Aorta (tissue), 5 donors: Measurements from ENCODE around the gene SNX20. TPM values are rescaled to one million over a fixed set of nuclear protein-coding genes. Genes with fewer than 3 reads are reported as not detected.

ENCODE experiments used
- ATAC-seq: fragments of 200-7000 bp; cut with Tn5 transposase; one replicate; pipeline ENCODE4 v1.9.1; 2022; ENCODE audit warnings: moderate library complexity; ENCODE audit not compliant: low FRiP score
- DNase-seq, 2 donors: peaks; one replicate each; pipeline ENCODE4 v3.0.0-alpha.2; 2020
- H3K27ac ChIP-seq, 2 donors: one replicate each; pipeline ENCODE4 v1.5.1; 2013; ENCODE audit warnings: low read length in 2 of 2, mild to moderate bottlenecking in 2 of 2, moderate library complexity in 2 of 2, control low read depth in 1 of 2, inconsistent platforms in 1 of 2, low read depth in 1 of 2
- H3K27me3 ChIP-seq, 2 donors: one replicate each; pipeline ENCODE4 v1.6.1; 2013; ENCODE audit warnings: control low read depth in 1 of 2, low read length in 1 of 2, mild to moderate bottlenecking in 1 of 2, moderate library complexity in 1 of 2; ENCODE audit not compliant: insufficient read depth in 2 of 2, control insufficient read depth in 1 of 2
- H3K36me3 ChIP-seq, 2 donors: one replicate each; pipeline ENCODE4 v1.6.1; 2013; ENCODE audit warnings: control low read depth in 1 of 2, low read length in 1 of 2, mild to moderate bottlenecking in 1 of 2; ENCODE audit not compliant: insufficient read depth in 2 of 2, control insufficient read depth in 1 of 2
- H3K4me1 ChIP-seq, 2 donors: one replicate each; pipeline ENCODE4 v1.6.1; 2013; ENCODE audit warnings: low read length in 2 of 2, control low read depth in 1 of 2, mild to moderate bottlenecking in 1 of 2, moderate library complexity in 1 of 2; ENCODE audit not compliant: insufficient read depth in 2 of 2, control insufficient read depth in 1 of 2
- H3K4me3 ChIP-seq, 2 donors: one replicate each; pipeline ENCODE4 v1.5.1; 2013; ENCODE audit warnings: low read length in 2 of 2, control low read depth in 1 of 2, mild to moderate bottlenecking in 1 of 2
- H3K9me3 ChIP-seq: one replicate; pipeline ENCODE4 v1.6.1; 2013; ENCODE audit warnings: mild to moderate bottlenecking, low read length; ENCODE audit not compliant: control insufficient read depth
- WGBS, 2 donors: extraction: QIAGEN DNeasy Blood & Tissue Kit; methylation state at CpG; one replicate each; pipeline ENCODE4 v1.1.7; 2013; 5-methylcytosine and 5-hydroxymethylcytosine counted together
- intact Hi-C, 2 donors: fragments of 100-400 bp; cut with DNase I; formaldehyde crosslinking; loops; one replicate each; pipeline versions ENCODE4 v1.14.2 to v1.15.0; 2022
- polyA plus RNA-seq, 2 donors: library from polyadenylated mRNA; stranded (reverse); fragments of 200-250 nt; gene quantifications; one replicate each; pipeline ENCODE4 v1.2.3, GENCODE V29; 2013
- total RNA-seq, 2 donors: library from RNA; stranded (reverse); fragmentation: NEBNext Ultra II Directional; extraction: Animal tissue kit (Norgen Biotek cat#: 25700); gene quantifications; one replicate each; pipeline ENCODE4 v1.2.1, GENCODE V29; 2021
- donor health status: healthy with polysubstance abuse.
- donor health status: Bipolar disorder and iron deficiency.
- donor health status: DM: no; HTN: no; CAD: no.
- donor health status: DM: no; HTN: no; CAD: no.
- donor health status: DM: yes; HTN: yes; CAD: no.

SNX20 gene
- total and polyA plus RNA-seq, 4 donors, result 0.41 to 5.0 (median 2.2) TPM

GRCh38 chr16:50636753-50637374 lies 44.2 kb downstream of the SNX20 start:
- no peaks in the 10 kb centered on the region for H3K27me3 ChIP-seq
- DNase-seq (no peak), ATAC-seq (no peak)
- H3K36me3 ChIP-seq, result peaks cover 0 to 3% of the 10 kb centered on the region in 2 donors
- H3K4me3 ChIP-seq, result no peak overlapping the region
- intact Hi-C loops, result no loop called here
- H3K27ac ChIP-seq, result no peak overlapping the region
- no peaks in the 10 kb centered on the region for H3K9me3 ChIP-seq
- 93 to 95% methylated on average over 10 of the region's 10 CpGs for WGBS, 2 donors
- H3K4me1 ChIP-seq, result no peaks in the 10 kb centered on the region

- Histone ChIP-seq H3K9me3 (no peaks in the 10 kb centered on the region), H3K27ac (no peak overlapping the region), H3K4me3 (no peak overlapping the region), H3K27me3 (no peaks in the 10 kb centered on the region), H3K4me1 (no peaks in the 10 kb centered on the region), H3K36me3 (peaks cover 0 to 3% of the 10 kb centered on the region in 2 donors)
- 50 to 62% methylated on average over 17 of the region's 17 CpGs for WGBS, 2 donors
- no peak for ATAC-seq
- intact Hi-C loops, result no loop called here
- no peak for DNase-seq
Observed at GRCh38 chr16:50635505-50636392, 45.4 kb downstream of the SNX20 start.

GRCh38 chr16:50634947-50635346 lies 46.2 kb downstream of the SNX20 start:
- no peaks in the 10 kb centered on the region for H3K4me1 ChIP-seq
- DNase-seq (no peak), ATAC-seq (no peak)
- WGBS, 2 donors, result 94 to 95% methylated on average over 1 of the region's 1 CpG
- no peak overlapping the region for H3K27ac ChIP-seq
- intact Hi-C loops, result no loop called here
- H3K9me3 ChIP-seq, result no peaks in the 10 kb centered on the region
- no peak overlapping the region for H3K4me3 ChIP-seq
- peaks cover 0 to 3% of the 10 kb centered on the region in 2 donors for H3K36me3 ChIP-seq
- no peaks in the 10 kb centered on the region for H3K27me3 ChIP-seq

- Histone ChIP-seq H3K27me3 (no peaks in the 10 kb centered on the region), H3K9me3 (no peaks in the 10 kb centered on the region), H3K36me3 (peaks cover 0 to 3% of the 10 kb centered on the region in 2 donors), H3K4me3 (no peak overlapping the region), H3K27ac (no peak overlapping the region), H3K4me1 (no peaks in the 10 kb centered on the region)
- ATAC-seq (no peak), DNase-seq (no peak)
- intact Hi-C loops, result no loop called here
- WGBS, 2 donors, result 90 to 93% methylated on average over 7 of the region's 7 CpGs
Observed at GRCh38 chr16:50634090-50634489, 47.0 kb downstream of the SNX20 start.

- no peaks in the 10 kb centered on the region for H3K9me3 ChIP-seq
- no peak overlapping the region for H3K27ac ChIP-seq
- H3K27me3 ChIP-seq, result no peaks in the 10 kb centered on the region
- no peaks in the 10 kb centered on the region for H3K4me1 ChIP-seq
- ATAC-seq, result no peak
- intact Hi-C loops, result no loop called here
- peak in 1 of 2 donors; percentile 70 for DNase-seq
- 89% methylated on average over 28 to 30 of the region's 30 CpGs for WGBS, 2 donors
- peaks cover 0 to 3% of the 10 kb centered on the region in 2 donors for H3K36me3 ChIP-seq
- H3K4me3 ChIP-seq, result no peak overlapping the region
Observed at GRCh38 chr16:50632927-50633800, 47.9 kb downstream of the SNX20 start.

GRCh38 chr16:50631985-50632576 lies 49.0 kb downstream of the SNX20 start:
- 93% methylated on average over 22 of the region's 22 CpGs for WGBS, 2 donors
- ATAC-seq, result no peak
- no peaks in the 10 kb centered on the region for H3K27me3 ChIP-seq
- H3K4me1 ChIP-seq, result no peaks in the 10 kb centered on the region
- no peak overlapping the region for H3K4me3 ChIP-seq
- DNase-seq, result peak in 1 of 2 donors; percentile 70
- no peak overlapping the region for H3K27ac ChIP-seq
- H3K36me3 ChIP-seq, result peaks cover 0 to 3% of the 10 kb centered on the region in 2 donors
- H3K9me3 ChIP-seq, result no peaks in the 10 kb centered on the region
- intact Hi-C loops, result no loop called here

GRCh38 chr16:50631249-50631984 lies 49.7 kb downstream of the SNX20 start:
- DNase-seq (no peak), ATAC-seq (no peak)
- Histone ChIP-seq H3K27ac (no peak overlapping the region), H3K27me3 (no peaks in the 10 kb centered on the region), H3K9me3 (no peaks in the 10 kb centered on the region), H3K4me3 (no peak overlapping the region), H3K4me1 (no peaks in the 10 kb centered on the region), H3K36me3 (peaks cover 0 to 3% of the 10 kb centered on the region in 2 donors)
- intact Hi-C loops, result no loop called here
- WGBS, 2 donors, result 81 to 82% methylated on average over 8 of the region's 8 CpGs
